ENCODE results near the gene ABCG8.

- TF ChIP-seq CTCF (conservative IDR thresholded peaks at IDR 0.05; ENCODE audit: low read length) = no peak
- TF ChIP-seq EZH2phosphoT487 (IDR thresholded peaks at IDR 0.05; ENCODE audit: borderline replicate concordance) = no peak
Observed at GRCh38 chr2:43872151-43872550, 33.4 kb downstream of the ABCG8 start.

All from Loucy (cell line).